Fibroblast of villous mesenchyme (primary cell): ENCODE data around the gene BRD7. TPM values are rescaled to one million over a fixed set of nuclear protein-coding genes. Genes with fewer than 3 reads are reported as not detected.

Source experiments
- DNase-seq: peaks from one replicate; pipeline ENCODE4 v3.0.0-alpha.2; 2010; ENCODE audit warnings: low read depth
- H3K4me3 ChIP-seq: 2 replicates; pipeline ENCODE4 v1.5.1; 2011; ENCODE audit warnings: low read depth, mild to moderate bottlenecking, low read length
- CTCF ChIP-seq: IDR thresholded peaks from 2 replicates; pipeline ENCODE4 v1.5.1; 2012; ENCODE audit warnings: low read depth, mild to moderate bottlenecking, low read length; ENCODE audit not compliant: insufficient read depth
- total RNA-seq: library from RNA; depleted of rRNA; stranded (reverse); fragments of >200 nt; gene quantifications from 2 replicates; pipeline ENCODE4 v1.2.3, GENCODE V29; 2012

Gene BRD7
- total RNA-seq, 1 donor: 31.5 TPM

- DNase-seq: no peak
- H3K4me3 ChIP-seq: no peak overlapping the region
- TF ChIP-seq CTCF: no peak
These were observed 58.3 kb downstream of the BRD7 start for GRCh38 chr16:50310308-50311133.

- no peak for DNase-seq
- no peak for TF ChIP-seq CTCF
These were observed 59.1 kb downstream of the BRD7 start for GRCh38 chr16:50309527-50310307.

GRCh38 chr16:50309156-50309526, 59.6 kb downstream of the BRD7 start:
- no peak for TF ChIP-seq CTCF
- H3K4me3 ChIP-seq: no peak overlapping the region
- DNase-seq: no peak

More at GRCh38 chr16:50309527-50310307, 59.1 kb downstream of the BRD7 start:
- no peak overlapping the region for H3K4me3 ChIP-seq

GRCh38 chr16:50308237-50308965, 60.4 kb downstream of the BRD7 start:
- no peak overlapping the region for H3K4me3 ChIP-seq
- no peak for TF ChIP-seq CTCF
- DNase-seq: no peak

GRCh38 chr16:50306287-50306686, 62.5 kb downstream of the BRD7 start:
- no peak for DNase-seq
- H3K4me3 ChIP-seq: no peak overlapping the region
- TF ChIP-seq CTCF: no peak

GRCh38 chr16:50305441-50306061, 63.2 kb downstream of the BRD7 start:
- no peak for DNase-seq
- TF ChIP-seq CTCF: no peak
- no peak overlapping the region for H3K4me3 ChIP-seq
